Mammary microvascular endothelial cell (primary cell): ENCODE measurements around the gene CSF3. TPM values are rescaled to one million over a fixed set of nuclear protein-coding genes. Genes with fewer than 3 reads are reported as not detected.

Experiments
- total RNA-seq: library from RNA; depleted of rRNA; stranded (reverse); fragments of >200 nt; gene quantifications from 2 replicates; pipeline ENCODE4 v1.2.3, GENCODE V29; 2015

The CSF3 gene
- total RNA-seq: 8.3 and 11.3 TPM in 2 replicates

GRCh38 chr17:40015005-40015997 is at the start of gene CSF3:
Gene CSF3, plus strand, starts transcription at chr17:40015440. Its CDS starts 35 bp downstream, at chr17:40015475.

GRCh38 chr17:39980351-39981206 is 34.7 kb upstream of the CSF3 start, which contains the start of gene PSMD3:
Gene PSMD3, plus strand, starts transcription at chr17:39980807. Its CDS starts 164 bp downstream, at chr17:39980971.

GRCh38 chr17:40062329-40063186 is 47.3 kb downstream of the CSF3 start, which contains the start of gene THRA:
Gene THRA, plus strand, starts transcription at chr17:40062965. Its CDS starts 11,524 bp downstream, at chr17:40074489.

Other genes with a start within 250 kb of the CSF3 start
- not detected in 2 replicates for gene IKZF3, start 151.1 kb upstream of the CSF3 start, total RNA-seq
- gene ZPBP2, start 147.2 kb upstream of the CSF3 start, total RNA-seq: not detected in 2 replicates
- 0.53 and 1.8 TPM in 2 replicates for gene GSDMB, start 96.8 kb upstream of the CSF3 start, total RNA-seq
- 15.5 and 19.0 TPM in 2 replicates for gene ORMDL3, start 87.8 kb upstream of the CSF3 start, total RNA-seq
- not detected in 2 replicates for gene LRRC3C, start 87.7 kb upstream of the CSF3 start, total RNA-seq
- gene GSDMA, start 52.4 kb upstream of the CSF3 start, total RNA-seq: not detected in 2 replicates
- 144 and 176 TPM in 2 replicates for gene PSMD3, start 34.6 kb upstream of the CSF3 start, total RNA-seq
- gene MED24, start 39.0 kb downstream of the CSF3 start, total RNA-seq: 95.3 and 99.0 TPM in 2 replicates
- gene THRA, start 47.5 kb downstream of the CSF3 start, total RNA-seq: 11.7 and 16.3 TPM in 2 replicates
- 0.87 and 1.7 TPM in 2 replicates for gene NR1D1, start 85.1 kb downstream of the CSF3 start, total RNA-seq
- 45.9 and 49.0 TPM in 2 replicates for gene MSL1, start 106.5 kb downstream of the CSF3 start, total RNA-seq
- 38.0 and 41.0 TPM in 2 replicates for gene CASC3, start 125.1 kb downstream of the CSF3 start, total RNA-seq
- gene RAPGEFL1, start 162.0 kb downstream of the CSF3 start, total RNA-seq: 0.79 and 1.9 TPM in 2 replicates
- gene WIPF2, start 203.9 kb downstream of the CSF3 start, total RNA-seq: 11.2 and 11.7 TPM in 2 replicates